ENCODE measurements around the gene GABARAPL1. TPM values are rescaled to one million over a fixed set of nuclear protein-coding genes. Genes with fewer than 3 reads are reported as not detected.
A peak's percentile ranks its signal among the peaks of the same experiment; 100 is the strongest.

GABARAPL1 gene
- total RNA-seq, 1 experiment from 2014 or later, result 70.6 TPM

DNA sequence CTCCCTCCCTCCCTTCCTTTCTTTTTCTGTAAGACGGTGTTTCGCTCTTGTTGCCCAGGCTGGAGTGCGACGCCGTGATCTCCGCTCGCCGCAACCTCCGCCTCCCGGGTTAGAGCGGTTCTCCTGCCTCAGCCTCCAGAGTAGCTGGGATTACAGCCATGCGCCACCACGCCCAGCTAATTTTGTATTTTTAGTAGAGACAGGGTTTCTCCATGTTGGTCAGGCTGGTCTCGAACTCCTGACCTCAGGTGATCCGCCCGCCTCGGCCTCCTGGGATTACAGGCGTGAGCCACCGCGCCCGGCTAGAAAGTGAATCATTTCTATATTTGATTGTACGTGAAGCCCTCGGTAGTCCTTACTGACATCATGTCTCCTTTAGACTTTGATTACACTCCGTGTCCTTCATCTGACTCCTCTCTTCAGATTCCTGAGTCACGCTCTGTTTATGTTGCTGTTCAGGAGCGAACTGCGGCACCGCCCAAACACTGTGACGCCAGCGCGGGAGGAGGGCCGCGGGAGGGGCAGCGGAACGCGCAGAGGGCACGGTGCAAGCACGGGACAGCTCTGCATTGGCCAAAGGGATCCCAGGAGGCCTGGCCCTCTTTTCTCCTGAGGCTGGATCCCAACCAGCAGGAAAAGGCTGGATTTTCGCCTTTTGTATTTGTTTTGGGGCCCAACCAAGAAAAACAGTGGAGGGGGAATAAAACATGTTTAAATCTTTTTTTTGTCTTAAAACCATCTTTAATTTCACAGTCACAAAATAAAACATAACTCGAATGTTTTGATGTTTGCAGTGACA lies 538 bp upstream of the GABARAPL1 start:
- TF ChIP-seq CTCF (conservative IDR thresholded peaks at IDR 0.05; ENCODE audit: low read depth, low read length) (no peak), EZH2 (IDR thresholded peaks at IDR 0.05; ENCODE audit: borderline replicate concordance, low read depth, low read length, poor library complexity, severe bottlenecking) (no peak)
- DNase-seq (ENCODE audit: low spot score), result peak; percentile 92
- Histone ChIP-seq H3K27ac (ENCODE audit: low read depth, low read length, poor library complexity, severe bottlenecking) (peak overlapping the region; percentile 94), H3K27me3 (replicated peaks; ENCODE audit: insufficient read depth, low read depth, low read length, poor library complexity) (no peaks in the 10 kb centered on the region), H3K4me3 (ENCODE audit: low read depth, low read length, poor library complexity, severe bottlenecking) (peak overlapping the region; percentile 93), H3K4me1 (ENCODE audit: insufficient read depth, low read length, poor library complexity, severe bottlenecking) (peaks cover 7% of the 10 kb centered on the region), H3K9me3 (ENCODE audit: low read depth, low read length, poor library complexity, severe bottlenecking) (no peaks in the 10 kb centered on the region), H3K36me3 (ENCODE audit: insufficient read depth, low read length, poor library complexity, severe bottlenecking) (peaks cover 5% of the 10 kb centered on the region)
- CTCF ChIA-PET, result interaction anchor here (0.7 kb wide), 1 partner anchor 361 kb away, joined by 9 read pairs; no protein-coding TSS in a partner anchor
- BruUV-seq (replicated peaks), result TSS peak; percentile 77
- POLR2A ChIA-PET (ENCODE audit: low non-redundant PET), result no interaction called here
- intact Hi-C loops (cut with micrococcal nuclease; ENCODE audit: unreplicated experiment), result no loop called here

- H3K9me3 ChIP-seq (ENCODE audit: low read depth, low read length, poor library complexity, severe bottlenecking), result no peaks in the 10 kb centered on the region
- peak; percentile 78 for DNase-seq (ENCODE audit: low spot score)
- peaks cover 7% of the 10 kb centered on the region for H3K4me1 ChIP-seq (ENCODE audit: insufficient read depth, low read length, poor library complexity, severe bottlenecking)
- H3K36me3 ChIP-seq (ENCODE audit: insufficient read depth, low read length, poor library complexity, severe bottlenecking), result peaks cover 5% of the 10 kb centered on the region
- peak overlapping the region; percentile 94 for H3K27ac ChIP-seq (ENCODE audit: low read depth, low read length, poor library complexity, severe bottlenecking)
- no peak for TF ChIP-seq CTCF (conservative IDR thresholded peaks at IDR 0.05; ENCODE audit: low read depth, low read length)
- no peak for TF ChIP-seq EZH2 (IDR thresholded peaks at IDR 0.05; ENCODE audit: borderline replicate concordance, low read depth, low read length, poor library complexity, severe bottlenecking)
- POLR2A ChIA-PET (ENCODE audit: low non-redundant PET), result no interaction called here
- no TSS peak for BruUV-seq (replicated peaks)
- CTCF ChIA-PET, result interaction anchor here (0.7 to 1.4 kb wide), 2 partner anchors 61 to 360 kb away, joined by 3 to 9 read pairs; no protein-coding TSS in a partner anchor
- no peaks in the 10 kb centered on the region for H3K27me3 ChIP-seq (replicated peaks; ENCODE audit: insufficient read depth, low read depth, low read length, poor library complexity)
- peak overlapping the region; percentile 93 for H3K4me3 ChIP-seq (ENCODE audit: low read depth, low read length, poor library complexity, severe bottlenecking)
- intact Hi-C loops (cut with micrococcal nuclease; ENCODE audit: unreplicated experiment), result no loop called here
Observed at GRCh38 chr12:10213168-10214135, 775 bp downstream of the GABARAPL1 start.

DNA sequence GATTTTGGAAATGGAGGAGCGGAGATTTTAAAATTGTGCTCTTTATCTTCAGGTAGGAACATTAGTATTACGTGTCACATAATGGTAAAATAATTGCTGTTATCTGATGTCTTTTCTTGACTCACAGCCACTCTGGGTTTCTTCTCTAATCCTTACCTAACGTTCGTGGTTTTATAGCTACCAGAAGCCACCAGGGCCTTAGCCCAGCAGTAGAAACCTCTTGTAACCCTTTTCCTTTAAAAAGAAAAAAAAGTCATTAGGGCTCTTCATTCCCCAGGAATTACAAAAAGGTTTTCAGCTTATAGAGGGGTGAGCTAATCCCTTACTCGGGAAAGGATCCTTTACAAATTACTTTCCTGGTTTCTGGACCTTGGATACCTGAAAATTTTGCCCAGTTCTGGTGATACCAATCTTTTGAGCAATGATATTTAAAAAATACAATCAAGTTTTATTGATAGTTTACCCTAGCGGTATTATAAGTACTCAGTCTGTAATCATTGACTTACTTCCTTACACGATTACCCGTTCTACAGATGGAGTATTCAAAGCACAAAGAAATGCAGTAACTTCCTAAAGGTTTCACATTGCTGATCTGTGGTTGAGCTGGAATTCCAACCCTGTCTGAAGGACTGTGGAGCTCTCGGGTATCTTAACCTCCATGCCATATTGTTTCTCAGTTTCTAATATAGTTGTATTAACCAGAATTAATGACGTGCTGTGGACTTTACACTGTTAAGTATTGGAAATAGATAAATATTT lies 1.6 kb downstream of the GABARAPL1 start:
- TF ChIP-seq CTCF (conservative IDR thresholded peaks at IDR 0.05; ENCODE audit: low read depth, low read length) (no peak), EZH2 (IDR thresholded peaks at IDR 0.05; ENCODE audit: borderline replicate concordance, low read depth, low read length, poor library complexity, severe bottlenecking) (no peak)
- Histone ChIP-seq H3K27me3 (replicated peaks; ENCODE audit: insufficient read depth, low read depth, low read length, poor library complexity) (no peaks in the 10 kb centered on the region), H3K27ac (ENCODE audit: low read depth, low read length, poor library complexity, severe bottlenecking) (peak overlapping the region; percentile 94), H3K4me1 (ENCODE audit: insufficient read depth, low read length, poor library complexity, severe bottlenecking) (peaks cover 7% of the 10 kb centered on the region), H3K36me3 (ENCODE audit: insufficient read depth, low read length, poor library complexity, severe bottlenecking) (peaks cover 10% of the 10 kb centered on the region), H3K9me3 (ENCODE audit: low read depth, low read length, poor library complexity, severe bottlenecking) (no peaks in the 10 kb centered on the region), H3K4me3 (ENCODE audit: low read depth, low read length, poor library complexity, severe bottlenecking) (peak overlapping the region; percentile 93)
- CTCF ChIA-PET, result interaction anchor here (1.4 kb wide), 1 partner anchor 62 kb away, joined by 3 read pairs; no protein-coding TSS in a partner anchor
- BruUV-seq (replicated peaks), result TSS peak; percentile 50
- POLR2A ChIA-PET (ENCODE audit: low non-redundant PET), result no interaction called here
- intact Hi-C loops (cut with micrococcal nuclease; ENCODE audit: unreplicated experiment), result no loop called here
- peak; percentile 18 for DNase-seq (ENCODE audit: low spot score)

Measured in A673 (cell line).